ENCODE results near the gene SDR42E1. TPM values are rescaled to one million over a fixed set of nuclear protein-coding genes. Genes with fewer than 3 reads are reported as not detected.

The SDR42E1 gene
- total RNA-seq, 2 donors from 2014 or later, result 2.6 to 3.4 TPM

DNA sequence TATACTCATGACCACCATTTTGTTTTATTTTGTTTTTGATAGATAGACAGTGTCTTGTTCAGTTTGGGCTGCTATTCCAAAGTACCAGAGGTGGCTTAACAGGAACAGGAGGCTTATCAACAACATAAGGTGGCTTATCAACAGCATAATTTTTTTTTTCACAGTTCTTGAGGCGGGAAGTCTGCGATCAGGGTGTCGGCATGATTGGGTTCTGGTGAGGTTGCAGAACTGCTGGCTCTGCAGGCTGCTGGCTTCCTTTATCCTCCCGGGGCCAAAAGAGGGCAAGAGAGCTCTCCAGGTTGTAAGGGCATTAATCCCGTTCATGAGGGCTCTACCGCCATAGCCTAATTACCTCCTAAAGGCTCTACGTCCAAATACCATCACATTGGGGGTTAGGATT lies 11.9 kb upstream of the SDR42E1 start:
- WGBS, 2 donors, result 60 to 71% methylated on average over 7 of the region's 7 CpGs
- Histone ChIP-seq H3K9me3 (no peaks in the 10 kb centered on the region), H3K36me3 (replicated peaks in 1 of 2; ENCODE audit: insufficient read depth in 1 of 2, low read depth in 2 of 2) (no peaks in the 10 kb centered on the region), H3K4me1 (peaks cover 6% of the 10 kb centered on the region), H3K27ac (no peak overlapping the region), H3K27me3 (no peaks in the 10 kb centered on the region), H3K4me3 (no peak overlapping the region)
- TF ChIP-seq, protein P1, sequence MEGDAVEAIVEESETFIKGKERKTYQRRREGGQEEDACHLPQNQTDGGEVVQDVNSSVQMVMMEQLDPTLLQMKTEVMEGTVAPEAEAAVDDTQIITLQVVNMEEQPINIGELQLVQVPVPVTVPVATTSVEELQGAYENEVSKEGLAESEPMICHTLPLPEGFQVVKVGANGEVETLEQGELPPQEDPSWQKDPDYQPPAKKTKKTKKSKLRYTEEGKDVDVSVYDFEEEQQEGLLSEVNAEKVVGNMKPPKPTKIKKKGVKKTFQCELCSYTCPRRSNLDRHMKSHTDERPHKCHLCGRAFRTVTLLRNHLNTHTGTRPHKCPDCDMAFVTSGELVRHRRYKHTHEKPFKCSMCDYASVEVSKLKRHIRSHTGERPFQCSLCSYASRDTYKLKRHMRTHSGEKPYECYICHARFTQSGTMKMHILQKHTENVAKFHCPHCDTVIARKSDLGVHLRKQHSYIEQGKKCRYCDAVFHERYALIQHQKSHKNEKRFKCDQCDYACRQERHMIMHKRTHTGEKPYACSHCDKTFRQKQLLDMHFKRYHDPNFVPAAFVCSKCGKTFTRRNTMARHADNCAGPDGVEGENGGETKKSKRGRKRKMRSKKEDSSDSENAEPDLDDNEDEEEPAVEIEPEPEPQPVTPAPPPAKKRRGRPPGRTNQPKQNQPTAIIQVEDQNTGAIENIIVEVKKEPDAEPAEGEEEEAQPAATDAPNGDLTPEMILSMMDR (IDR thresholded peaks at IDR 0.05), result no peak
- TF ChIP-seq POLR2A (IDR thresholded peaks at IDR 0.05), result no peak
- intact Hi-C loops (cut with DNase I), result no loop called here
- ATAC-seq (no peak), DNase-seq (no peak)

DNA sequence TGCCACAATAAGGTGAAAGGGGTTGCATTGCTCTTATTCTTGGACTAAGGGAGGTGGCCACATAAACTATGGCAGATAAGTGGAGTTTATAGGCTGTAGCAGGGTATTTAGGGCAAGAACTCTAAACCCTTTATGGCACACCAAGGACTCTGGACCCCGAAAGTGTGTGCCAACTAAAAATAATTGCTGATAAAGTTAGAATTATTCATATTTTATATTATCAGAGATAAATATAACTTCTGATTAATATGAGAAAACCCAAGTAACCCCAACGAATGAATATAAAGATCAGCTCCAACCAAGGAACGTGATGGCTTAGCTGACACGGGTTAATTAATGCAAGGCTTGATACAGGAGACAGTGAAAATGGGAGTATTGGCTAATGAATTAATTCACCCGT lies 8.8 kb upstream of the SDR42E1 start:
- Histone ChIP-seq H3K36me3 (replicated peaks in 1 of 2; ENCODE audit: insufficient read depth in 1 of 2, low read depth in 2 of 2) (no peaks in the 10 kb centered on the region), H3K27me3 (no peaks in the 10 kb centered on the region), H3K9me3 (no peaks in the 10 kb centered on the region), H3K27ac (no peak overlapping the region), H3K4me3 (no peak overlapping the region), H3K4me1 (peaks cover 13% of the 10 kb centered on the region)
- TF ChIP-seq, protein P1 (IDR thresholded peaks at IDR 0.05), result no peak
- TF ChIP-seq POLR2A (IDR thresholded peaks at IDR 0.05), result no peak
- DNase-seq, result no peak
- intact Hi-C loops (cut with DNase I), result no loop called here
- ATAC-seq, result no peak
- WGBS, 2 donors, result 73 to 87% methylated on average over 5 of the region's 5 CpGs

DNA sequence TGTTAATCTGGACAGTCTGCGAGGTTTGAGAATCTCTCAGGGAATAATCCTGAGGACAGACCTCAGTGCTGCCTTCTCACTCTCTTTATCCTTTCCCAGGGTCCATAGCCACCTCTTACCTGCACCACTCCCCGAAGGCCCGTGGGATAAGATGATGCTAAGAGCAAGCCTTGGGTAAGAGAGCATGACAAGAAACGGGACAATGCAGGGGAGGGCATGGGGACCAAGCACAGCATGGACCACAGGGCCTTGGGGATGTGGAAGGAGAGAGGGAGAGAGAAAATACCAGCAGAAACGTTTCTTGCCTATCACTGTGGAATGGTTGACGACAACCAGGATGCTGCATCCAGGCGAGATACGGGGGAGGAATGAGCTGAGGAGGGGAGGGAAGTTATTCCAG lies 8.3 kb upstream of the SDR42E1 start:
- no peak for DNase-seq
- no peak overlapping the region for H3K4me3 ChIP-seq
- WGBS, 2 donors, result 43 to 54% methylated on average over 8 of the region's 8 CpGs
- intact Hi-C loops (cut with DNase I), result no loop called here
- H3K36me3 ChIP-seq (replicated peaks in 1 of 2; ENCODE audit: insufficient read depth in 1 of 2, low read depth in 2 of 2), result no peaks in the 10 kb centered on the region
- no peak overlapping the region for H3K27ac ChIP-seq
- no peak for ATAC-seq
- H3K9me3 ChIP-seq, result no peaks in the 10 kb centered on the region
- TF ChIP-seq, protein P1 (IDR thresholded peaks at IDR 0.05), result no peak
- no peak for TF ChIP-seq POLR2A (IDR thresholded peaks at IDR 0.05)
- peaks cover 13% of the 10 kb centered on the region for H3K4me1 ChIP-seq
- no peaks in the 10 kb centered on the region for H3K27me3 ChIP-seq

DNA sequence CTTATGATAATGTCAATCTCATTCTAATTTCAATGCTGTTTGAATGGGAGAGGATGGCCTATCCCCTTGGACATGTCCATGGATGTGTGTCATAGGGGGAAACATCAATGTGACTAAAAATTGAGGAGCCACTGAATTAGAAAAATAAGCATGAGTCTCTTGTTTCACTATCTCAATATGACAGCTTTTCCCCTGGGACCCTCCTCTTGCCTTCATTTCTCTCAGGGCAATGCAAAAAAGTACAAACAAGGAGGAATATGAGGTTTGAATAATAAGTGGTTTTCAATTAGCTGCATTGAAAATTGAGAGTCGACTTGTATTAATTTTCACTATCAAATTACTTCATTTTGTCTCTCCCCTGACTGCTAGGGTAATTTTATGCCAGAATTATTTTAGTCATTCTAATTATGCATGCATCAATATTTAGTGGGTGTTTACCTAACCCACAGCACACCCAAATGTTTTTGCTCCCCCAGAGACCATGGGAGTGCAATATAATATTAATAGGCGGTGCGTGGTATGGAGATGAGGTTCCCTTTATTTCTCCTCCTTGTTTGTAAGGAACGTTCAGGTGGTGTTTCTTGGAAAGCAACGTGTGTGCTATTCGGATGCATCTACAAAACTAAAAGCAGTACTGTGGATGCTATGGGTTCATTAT lies 6.8 kb upstream of the SDR42E1 start:
- WGBS, 2 donors, result 68 to 76% methylated on average over 6 of the region's 6 CpGs
- intact Hi-C loops (cut with DNase I), result no loop called here

More for the DNA sequence above, 6.8 kb upstream of the SDR42E1 start:
- DNase-seq (no peak), ATAC-seq (no peak)
- Histone ChIP-seq H3K9me3 (no peaks in the 10 kb centered on the region), H3K4me3 (no peak overlapping the region), H3K4me1 (peaks cover 13% of the 10 kb centered on the region), H3K27ac (no peak overlapping the region), H3K27me3 (no peaks in the 10 kb centered on the region), H3K36me3 (replicated peaks in 1 of 2; ENCODE audit: insufficient read depth in 1 of 2, low read depth in 2 of 2) (no peaks in the 10 kb centered on the region)
- TF ChIP-seq POLR2A (IDR thresholded peaks at IDR 0.05), result no peak
- TF ChIP-seq, protein P1 (IDR thresholded peaks at IDR 0.05), result no peak
